Upper lobe of left lung (tissue), 6 donors: ENCODE data around the gene DSP. TPM values are rescaled to one million over a fixed set of nuclear protein-coding genes. Genes with fewer than 3 reads are reported as not detected.

ENCODE experiments used
- ATAC-seq, 2 donors: fragments of 200-7000 bp; cut with Tn5 transposase; one replicate each; pipeline ENCODE4 v1.9.1; 2022; ENCODE audit warnings: mild to moderate bottlenecking in 2 of 2, moderate library complexity in 2 of 2; ENCODE audit not compliant: low FRiP score in 2 of 2
- DNase-seq, 2 donors: peaks; one replicate each; pipeline ENCODE4 v3.0.0-alpha.2; 2019 to 2020
- H3K27ac ChIP-seq, 4 donors: fragments of 200-600 bp; sonication (generic); one replicate each; pipeline ENCODE4 v1.5.1; 2016 to 2019
- H3K27me3 ChIP-seq, 4 donors: fragments of 200-600 bp; sonication (generic); one replicate each; pipeline ENCODE4 v1.5.1; 2017 to 2019
- H3K36me3 ChIP-seq, 4 donors: fragments of 200-600 bp; sonication (generic); one replicate each; pipeline ENCODE4 v1.5.1; 2016 to 2019
- H3K4me1 ChIP-seq, 4 donors: fragments of 200-600 bp; sonication (generic); one replicate each; pipeline ENCODE4 v1.5.1; 2018 to 2019
- H3K4me3 ChIP-seq, 4 donors: fragments of 200-600 bp; sonication (generic); one replicate each; pipeline ENCODE4 v1.5.1; 2017 to 2019; ENCODE audit warnings: mild to moderate bottlenecking in 2 of 4, moderate library complexity in 1 of 4
- H3K9me3 ChIP-seq, 4 donors: fragments of 200-600 bp; sonication (generic); one replicate each; pipeline ENCODE4 v1.5.1; 2018 to 2019
- CTCF ChIP-seq, 6 experiments: fragments of 450-650 bp in 4 of 6; fragments of 200-600 bp in 2 of 6; sonication (generic) in 2 of 6; IDR thresholded peaks; one replicate each; pipeline ENCODE4 v1.5.1; 2016 to 2019; ENCODE audit warnings: antibody characterized with exemption in 6 of 6
- EP300 ChIP-seq, 4 donors: sonication (generic); formaldehyde crosslinking; IDR thresholded peaks; one replicate each; pipeline ENCODE4 v1.5.1; 2017; ENCODE audit warnings: antibody characterized with exemption in 4 of 4, control low read depth in 2 of 4
- POLR2A ChIP-seq, 4 donors: fragments of 450-650 bp; IDR thresholded peaks; one replicate each; pipeline ENCODE4 v1.5.1; 2016 to 2017; ENCODE audit warnings: antibody characterized with exemption in 4 of 4, mild to moderate bottlenecking in 2 of 4
- POLR2AphosphoS5 ChIP-seq, 2 donors: sonication (generic); formaldehyde crosslinking; IDR thresholded peaks; one replicate each; pipeline ENCODE4 v1.5.1; 2017; ENCODE audit warnings: antibody characterized with exemption in 2 of 2
- WGBS, 2 donors: methylation state at CpG; one replicate each; pipeline ENCODE4 v1.1.5; 2017 to 2018; 5-methylcytosine and 5-hydroxymethylcytosine counted together
- total RNA-seq, 6 donors: library from RNA; depleted of rRNA in 4 of 6; stranded (reverse); fragments of >200 nt in 4 of 6; gene quantifications; one replicate each; pipeline versions ENCODE4 v1.1.0 to v1.2.1, GENCODE V29; 2016 to 2021
- donor health status: DM: no; HTN: no; CAD: no; lungs with moderate emphysema.
- donor health status: DM: no; HTN: yes; CAD: no; lungs with severe emphysema.

Gene DSP
- total RNA-seq, 6 donors from 2014 or later = 6.3 to 88.2 (median 29.0) TPM

- Histone ChIP-seq H3K4me1 (no peaks in the 10 kb centered on the region), H3K36me3 (no peaks in the 10 kb centered on the region), H3K9me3 (no peaks in the 10 kb centered on the region), H3K4me3 (no peak overlapping the region), H3K27me3 (no peaks in the 10 kb centered on the region), H3K27ac (no peak overlapping the region)
- WGBS, 2 donors = 49 to 68% methylated on average over 2 of the region's 2 CpGs
- no peak for DNase-seq
- ATAC-seq = no peak
- no peak for TF ChIP-seq POLR2AphosphoS5 (IDR thresholded peaks at IDR 0.05)
- TF ChIP-seq EP300 (IDR thresholded peaks at IDR 0.05) = no peak
- TF ChIP-seq POLR2A (IDR thresholded peaks at IDR 0.05) = no peak
- no peak for TF ChIP-seq CTCF (IDR thresholded peaks at IDR 0.05)
These were observed 29.2 kb upstream of the DSP start for GRCh38 chr6:7512320-7512719.

DNA sequence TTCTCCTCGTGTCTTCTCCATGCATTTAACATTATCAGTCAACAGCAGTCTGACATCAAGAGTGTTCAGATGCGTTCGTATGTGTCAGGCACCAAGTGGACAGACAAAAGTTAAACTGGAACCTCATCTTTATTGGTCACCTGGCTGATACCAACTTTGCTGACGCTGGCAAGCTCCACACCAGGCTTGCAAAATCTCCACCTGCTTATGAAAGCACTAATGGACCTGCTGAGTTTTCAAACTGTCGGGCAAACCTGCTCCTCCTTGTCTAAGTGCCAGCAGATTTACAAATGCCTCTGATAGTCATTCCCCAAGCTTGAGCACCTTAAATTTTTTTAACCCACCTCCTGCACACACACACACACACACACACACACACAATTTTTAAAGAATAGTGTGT, 27.9 kb upstream of the DSP start:
- no peak for ATAC-seq
- TF ChIP-seq EP300 (IDR thresholded peaks at IDR 0.05) (no peak), CTCF (IDR thresholded peaks at IDR 0.05) (no peak), POLR2A (IDR thresholded peaks at IDR 0.05) (no peak), POLR2AphosphoS5 (IDR thresholded peaks at IDR 0.05) (no peak)
- H3K4me1 ChIP-seq = no peaks in the 10 kb centered on the region
- no peak overlapping the region for H3K4me3 ChIP-seq
- no peak overlapping the region for H3K27ac ChIP-seq
- H3K27me3 ChIP-seq = no peaks in the 10 kb centered on the region
- H3K36me3 ChIP-seq = no peaks in the 10 kb centered on the region
- WGBS, 2 donors = 81 to 86% methylated on average over 5 of the region's 5 CpGs
- DNase-seq = no peak
- no peaks in the 10 kb centered on the region for H3K9me3 ChIP-seq

GRCh38 chr6:7515363-7515762, 26.1 kb upstream of the DSP start:
- H3K9me3 ChIP-seq = no peaks in the 10 kb centered on the region
- H3K4me3 ChIP-seq = no peak overlapping the region
- no peaks in the 10 kb centered on the region for H3K36me3 ChIP-seq
- 100% methylated on average over 2 of the region's 2 CpGs for WGBS, 2 donors
- no peak overlapping the region for H3K27ac ChIP-seq
- DNase-seq (no peak), ATAC-seq (no peak)
- H3K27me3 ChIP-seq = no peaks in the 10 kb centered on the region
- no peaks in the 10 kb centered on the region for H3K4me1 ChIP-seq
- no peak for TF ChIP-seq POLR2A (IDR thresholded peaks at IDR 0.05)
- TF ChIP-seq EP300 (IDR thresholded peaks at IDR 0.05) = no peak
- TF ChIP-seq CTCF (IDR thresholded peaks at IDR 0.05) = no peak
- TF ChIP-seq POLR2AphosphoS5 (IDR thresholded peaks at IDR 0.05) = no peak

DNA sequence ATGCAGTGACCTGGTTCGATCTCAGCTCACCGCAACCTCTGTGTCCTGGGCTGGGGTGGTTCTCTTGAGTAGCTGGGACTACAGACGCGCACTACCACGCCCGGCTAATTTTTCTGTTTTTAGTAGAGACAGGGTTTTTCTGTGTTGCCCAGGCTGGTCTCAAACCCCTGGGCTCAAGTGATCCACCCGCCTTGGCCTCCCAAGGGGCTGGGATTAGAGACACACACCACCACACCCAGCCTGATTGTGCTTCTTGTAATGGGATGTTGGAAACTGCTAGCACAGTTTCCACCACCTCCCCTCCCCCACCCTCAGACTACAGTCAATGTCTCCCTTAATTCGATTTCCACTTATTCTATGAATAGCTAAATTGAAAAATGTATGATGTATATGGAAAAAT, 22.6 kb upstream of the DSP start:
- H3K9me3 ChIP-seq = no peaks in the 10 kb centered on the region
- H3K27ac ChIP-seq = no peak overlapping the region
- no peaks in the 10 kb centered on the region for H3K27me3 ChIP-seq
- 85 to 90% methylated on average over 8 of the region's 8 CpGs for WGBS, 2 donors
- no peaks in the 10 kb centered on the region for H3K36me3 ChIP-seq
- ATAC-seq = no peak
- DNase-seq = no peak
- no peaks in the 10 kb centered on the region for H3K4me1 ChIP-seq
- H3K4me3 ChIP-seq = no peak overlapping the region
- TF ChIP-seq POLR2AphosphoS5 (IDR thresholded peaks at IDR 0.05) (no peak), POLR2A (IDR thresholded peaks at IDR 0.05) (no peak), CTCF (IDR thresholded peaks at IDR 0.05) (no peak), EP300 (IDR thresholded peaks at IDR 0.05) (no peak)

- TF ChIP-seq EP300 (IDR thresholded peaks at IDR 0.05) (no peak), POLR2AphosphoS5 (IDR thresholded peaks at IDR 0.05) (no peak), CTCF (IDR thresholded peaks at IDR 0.05) (no peak), POLR2A (IDR thresholded peaks at IDR 0.05) (no peak)
- Histone ChIP-seq H3K4me3 (no peak overlapping the region), H3K36me3 (no peaks in the 10 kb centered on the region), H3K9me3 (no peaks in the 10 kb centered on the region), H3K27me3 (no peaks in the 10 kb centered on the region), H3K27ac (no peak overlapping the region), H3K4me1 (no peaks in the 10 kb centered on the region)
- no peak for DNase-seq
- ATAC-seq = no peak
These were observed 18.6 kb upstream of the DSP start for GRCh38 chr6:7522873-7523272.
